Measurements from ENCODE around the gene CTBP1. TPM values are rescaled to one million over a fixed set of nuclear protein-coding genes. Genes with fewer than 3 reads are reported as not detected.

CTBP1 gene
- total RNA-seq, 1 experiment from 2014 or later: 210 TPM

- DNase-seq (ENCODE audit: low read depth): no peak
These were observed 84.5 kb downstream of the CTBP1 start for GRCh38 chr4:1164444-1164843.

GRCh38 chr4:1164040-1164439 lies 84.9 kb downstream of the CTBP1 start:
- no peak for DNase-seq (ENCODE audit: low read depth)

Other genes starting within 250 kb of the CTBP1 start
- gene FGFRL1, start 237.5 kb downstream of the CTBP1 start, total RNA-seq (2014; rRNA removed): 16.4 and 17.8 TPM in 2 replicates
- gene RNF212, start 135.6 kb downstream of the CTBP1 start, total RNA-seq (2014; rRNA removed): not detected in 2 replicates
- 0.58 and 1.1 TPM in 2 replicates for gene SPON2, start 76.5 kb downstream of the CTBP1 start, total RNA-seq (2014; rRNA removed)
- 93.6 and 94.1 TPM in 2 replicates for gene MAEA, start 40.8 kb upstream of the CTBP1 start, total RNA-seq (2014; rRNA removed)
- gene UVSSA, start 98.1 kb upstream of the CTBP1 start, total RNA-seq (2014; rRNA removed): 6.3 and 11.1 TPM in 2 replicates
- gene NKX1-1, start 157.3 kb upstream of the CTBP1 start, total RNA-seq (2014; rRNA removed): not detected in 2 replicates